DOHH2 (cell line): Measurements from ENCODE around the gene RYR2.

Experiments
- H3F3A ChIP-seq: fragments of 200-600 bp; sonication (generic), shearing (Covaris generic); 2 replicates; pipeline ENCODE4 v1.6.0; 2016; ENCODE audit warnings: antibody characterized with exemption, mild to moderate bottlenecking; ENCODE audit not compliant: control insufficient read depth, insufficient read depth
- H3K27ac ChIP-seq: fragments of 200-600 bp; sonication (generic); 2 replicates; pipeline ENCODE4 v1.5.1; 2014; ENCODE audit warnings: low read depth, mild to moderate bottlenecking, low read length, moderate library complexity
- H3K27me3 ChIP-seq: fragments of 200-600 bp; sonication (generic); 2 replicates; pipeline ENCODE4 v1.6.1; 2014; ENCODE audit warnings: mild to moderate bottlenecking, low read length, mixed read lengths; ENCODE audit not compliant: control insufficient read depth
- H3K36me3 ChIP-seq: fragments of 200-600 bp; sonication (generic); 2 replicates; pipeline ENCODE4 v1.6.1; 2014; ENCODE audit warnings: mild to moderate bottlenecking, low read length, moderate library complexity, mixed read lengths; ENCODE audit not compliant: control insufficient read depth
- H3K4me1 ChIP-seq: fragments of 200-600 bp; sonication (generic); 2 replicates; pipeline ENCODE4 v1.6.1; 2014; ENCODE audit warnings: mild to moderate bottlenecking, low read length, mixed read lengths; ENCODE audit not compliant: control insufficient read depth
- H3K4me2 ChIP-seq: fragments of 200-600 bp; sonication (generic); 2 replicates; pipeline ENCODE4 v1.6.0; 2014; ENCODE audit warnings: mild to moderate bottlenecking, low read length, moderate library complexity
- H3K4me3 ChIP-seq: fragments of 200-600 bp; sonication (generic); 2 replicates; pipeline ENCODE4 v1.5.1; 2014; ENCODE audit warnings: mild to moderate bottlenecking, low read length, mixed read lengths
- H3K79me2 ChIP-seq: fragments of 200-600 bp; sonication (generic); 2 replicates; pipeline ENCODE4 v1.6.1; 2014; ENCODE audit warnings: mild to moderate bottlenecking, low read length, mixed read lengths; ENCODE audit not compliant: control insufficient read depth
- H3K9me2 ChIP-seq: fragments of 200-600 bp; sonication (generic); replicated peaks from 2 replicates; pipeline ENCODE4 v1.6.1; 2014; ENCODE audit warnings: mild to moderate bottlenecking, low read length, mixed read lengths; ENCODE audit not compliant: control insufficient read depth
- H3K9me3 ChIP-seq: fragments of 200-600 bp; sonication (generic); 2 replicates; pipeline ENCODE4 v1.6.1; 2014; ENCODE audit warnings: antibody characterized with exemption, low read length, mixed read lengths; ENCODE audit not compliant: control insufficient read depth, insufficient read depth
- H4K20me1 ChIP-seq: fragments of 200-600 bp; sonication (generic); 2 replicates; pipeline ENCODE4 v1.6.0; 2014; ENCODE audit warnings: low read depth, mild to moderate bottlenecking, antibody characterized with exemption, low read length, moderate library complexity; ENCODE audit not compliant: control insufficient read depth, insufficient read depth
- EZH2phosphoT487 ChIP-seq: fragments of 200-600 bp; sonication (generic); IDR thresholded peaks from 2 replicates; pipeline ENCODE4 v1.6.1; 2017; ENCODE audit warnings: borderline replicate concordance, mild to moderate bottlenecking, antibody characterized with exemption, low read length, moderate library complexity, mixed read lengths
- TF ChIP-seq, protein P1 (sequence below): fragments of 200-600 bp; sonication (generic); IDR thresholded peaks from one replicate; pipeline ENCODE4 v1.5.1; 2014; ENCODE audit warnings: antibody characterized with exemption, mild to moderate bottlenecking, low read depth, low read length; ENCODE audit not compliant: poor library complexity, severe bottlenecking

Gene RYR2

DNA sequence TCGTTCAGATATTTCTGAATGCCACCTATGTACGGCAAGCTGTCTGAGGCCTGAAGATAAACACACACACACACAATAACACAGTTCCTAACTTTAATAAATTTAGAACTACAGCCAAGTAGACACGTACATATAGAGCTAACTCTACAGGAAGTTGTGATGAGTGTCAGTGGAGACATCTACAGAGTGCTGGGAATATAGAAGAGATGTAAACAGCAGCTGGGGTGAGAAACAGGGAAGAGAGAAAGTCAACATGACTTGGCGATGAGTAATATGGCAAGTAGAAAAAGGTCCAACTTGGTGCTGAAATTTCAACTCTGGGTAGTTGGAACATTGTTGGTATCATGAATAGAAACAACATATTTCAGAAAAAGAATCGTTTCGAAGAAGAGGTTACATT is 642.3 kb downstream of the RYR2 start:
- Histone ChIP-seq H3K9me3 (no peaks in the 10 kb centered on the region), H3K27me3 (no peaks in the 10 kb centered on the region), H4K20me1 (no peaks in the 10 kb centered on the region)

DNA sequence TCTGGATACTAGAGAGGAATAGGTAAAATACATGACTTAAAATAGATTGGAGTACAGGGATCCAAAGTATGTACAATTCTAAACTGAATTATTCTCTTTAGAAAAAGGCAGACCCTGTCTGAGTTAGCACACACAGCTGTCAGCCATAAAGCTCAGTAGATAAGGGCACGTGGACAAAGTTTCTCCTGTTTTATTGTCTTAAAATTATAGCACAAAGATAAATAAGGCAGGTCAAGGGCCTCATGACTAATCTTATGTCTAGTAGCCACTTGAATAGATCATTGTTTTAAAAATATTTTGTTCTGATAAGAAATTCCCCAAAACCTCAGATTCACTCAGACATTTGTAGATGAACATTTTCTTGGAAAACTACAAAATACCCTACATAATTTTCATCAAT is 643.6 kb downstream of the RYR2 start:
- Histone ChIP-seq H3K27me3 (no peaks in the 10 kb centered on the region), H3K36me3 (no peaks in the 10 kb centered on the region), H3K9me2 (no peaks in the 10 kb centered on the region), H3K4me2 (no peak overlapping the region), H3K4me1 (no peaks in the 10 kb centered on the region), H3K27ac (no peak overlapping the region), H3F3A (no peaks in the 10 kb centered on the region), H3K4me3 (no peak overlapping the region), H3K79me2 (no peaks in the 10 kb centered on the region), H4K20me1 (no peaks in the 10 kb centered on the region), H3K9me3 (no peaks in the 10 kb centered on the region)
- TF ChIP-seq EZH2phosphoT487, result no peak
- TF ChIP-seq, protein P1, sequence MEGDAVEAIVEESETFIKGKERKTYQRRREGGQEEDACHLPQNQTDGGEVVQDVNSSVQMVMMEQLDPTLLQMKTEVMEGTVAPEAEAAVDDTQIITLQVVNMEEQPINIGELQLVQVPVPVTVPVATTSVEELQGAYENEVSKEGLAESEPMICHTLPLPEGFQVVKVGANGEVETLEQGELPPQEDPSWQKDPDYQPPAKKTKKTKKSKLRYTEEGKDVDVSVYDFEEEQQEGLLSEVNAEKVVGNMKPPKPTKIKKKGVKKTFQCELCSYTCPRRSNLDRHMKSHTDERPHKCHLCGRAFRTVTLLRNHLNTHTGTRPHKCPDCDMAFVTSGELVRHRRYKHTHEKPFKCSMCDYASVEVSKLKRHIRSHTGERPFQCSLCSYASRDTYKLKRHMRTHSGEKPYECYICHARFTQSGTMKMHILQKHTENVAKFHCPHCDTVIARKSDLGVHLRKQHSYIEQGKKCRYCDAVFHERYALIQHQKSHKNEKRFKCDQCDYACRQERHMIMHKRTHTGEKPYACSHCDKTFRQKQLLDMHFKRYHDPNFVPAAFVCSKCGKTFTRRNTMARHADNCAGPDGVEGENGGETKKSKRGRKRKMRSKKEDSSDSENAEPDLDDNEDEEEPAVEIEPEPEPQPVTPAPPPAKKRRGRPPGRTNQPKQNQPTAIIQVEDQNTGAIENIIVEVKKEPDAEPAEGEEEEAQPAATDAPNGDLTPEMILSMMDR, result no peak

More for the DNA sequence above, 642.3 kb downstream of the RYR2 start:
- Histone ChIP-seq H3K4me3 (no peak overlapping the region), H3K27ac (no peak overlapping the region), H3K9me2 (no peaks in the 10 kb centered on the region), H3K4me2 (no peak overlapping the region), H3K4me1 (no peaks in the 10 kb centered on the region), H3K36me3 (no peaks in the 10 kb centered on the region), H3F3A (no peaks in the 10 kb centered on the region), H3K79me2 (no peaks in the 10 kb centered on the region)
- TF ChIP-seq, protein P1, result no peak
- no peak for TF ChIP-seq EZH2phosphoT487

DNA sequence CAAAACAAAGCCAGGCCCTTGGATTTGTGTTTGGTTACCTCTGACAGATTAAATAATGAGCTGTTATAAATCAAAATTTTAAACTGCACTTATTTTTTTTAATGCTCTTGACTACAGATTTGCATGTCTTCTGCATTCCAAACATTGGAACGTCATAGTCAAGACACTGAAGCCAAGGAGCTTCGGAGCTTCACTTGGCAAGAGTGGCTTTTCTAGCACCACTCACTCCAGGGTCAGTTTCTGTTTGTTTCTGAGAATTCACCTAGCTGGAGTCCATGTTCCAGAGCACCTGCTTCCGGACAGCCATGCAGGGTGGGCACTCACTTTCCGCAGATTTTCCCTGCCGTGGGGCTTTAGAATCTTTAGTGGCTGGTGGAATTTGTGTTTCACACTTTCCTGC is 645.8 kb downstream of the RYR2 start:
- H3K4me2 ChIP-seq, result no peak overlapping the region
- no peaks in the 10 kb centered on the region for H3K79me2 ChIP-seq
- no peaks in the 10 kb centered on the region for H3F3A ChIP-seq
- no peaks in the 10 kb centered on the region for H3K9me2 ChIP-seq
- no peak overlapping the region for H3K4me3 ChIP-seq
- H3K9me3 ChIP-seq, result no peaks in the 10 kb centered on the region
- no peaks in the 10 kb centered on the region for H4K20me1 ChIP-seq
- H3K27ac ChIP-seq, result no peak overlapping the region
- no peaks in the 10 kb centered on the region for H3K27me3 ChIP-seq
- no peaks in the 10 kb centered on the region for H3K4me1 ChIP-seq
- TF ChIP-seq, protein P1, result no peak
- TF ChIP-seq EZH2phosphoT487, result no peak
- H3K36me3 ChIP-seq, result no peaks in the 10 kb centered on the region

DNA sequence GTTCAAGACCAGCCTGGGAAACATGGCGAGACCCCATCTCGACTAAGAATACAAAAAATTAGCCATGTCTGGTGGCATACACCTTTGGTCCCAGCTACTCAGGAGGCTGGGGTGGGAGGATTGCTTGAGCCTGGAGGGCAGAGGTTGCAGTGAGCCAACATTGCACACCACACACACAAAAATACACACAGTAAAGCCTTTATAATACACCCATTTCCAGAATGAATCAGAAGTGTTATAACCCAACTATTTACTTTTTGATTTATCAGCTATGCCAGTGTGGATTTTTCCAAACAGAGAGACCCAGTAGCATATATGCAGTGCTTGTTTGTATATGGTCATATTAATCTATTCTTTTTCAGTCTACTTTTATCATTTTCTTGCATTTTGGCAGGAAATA is 648.7 kb downstream of the RYR2 start:
- TF ChIP-seq, protein P1, result no peak
- no peak for TF ChIP-seq EZH2phosphoT487
- Histone ChIP-seq H3K4me1 (no peaks in the 10 kb centered on the region), H3K27me3 (no peaks in the 10 kb centered on the region), H3K4me2 (no peak overlapping the region), H3K36me3 (no peaks in the 10 kb centered on the region), H4K20me1 (no peaks in the 10 kb centered on the region), H3K27ac (no peak overlapping the region), H3K4me3 (no peak overlapping the region), H3K79me2 (no peaks in the 10 kb centered on the region), H3K9me2 (no peaks in the 10 kb centered on the region), H3K9me3 (no peaks in the 10 kb centered on the region), H3F3A (no peaks in the 10 kb centered on the region)
